Suprapubic skin (tissue), 3 donors: ENCODE results near the gene MAP1LC3B.

ENCODE experiments used
- POLR2A ChIP-seq, 2 donors: fragments of 450-650 bp; IDR thresholded peaks; one replicate each; pipeline ENCODE4 v1.6.1; 2017; ENCODE audit warnings: antibody characterized with exemption in 2 of 2, mild to moderate bottlenecking in 2 of 2, moderate library complexity in 2 of 2
- TF ChIP-seq, protein P1 (sequence below), 2 donors: fragments of 200-600 bp in 1 of 2; fragments of 450-650 bp in 1 of 2; sonication (generic) in 1 of 2; IDR thresholded peaks; one replicate each; pipeline ENCODE4 v1.5.1; 2016 to 2019; ENCODE audit warnings: antibody characterized with exemption in 2 of 2, mild to moderate bottlenecking in 1 of 2, moderate library complexity in 1 of 2

DNA sequence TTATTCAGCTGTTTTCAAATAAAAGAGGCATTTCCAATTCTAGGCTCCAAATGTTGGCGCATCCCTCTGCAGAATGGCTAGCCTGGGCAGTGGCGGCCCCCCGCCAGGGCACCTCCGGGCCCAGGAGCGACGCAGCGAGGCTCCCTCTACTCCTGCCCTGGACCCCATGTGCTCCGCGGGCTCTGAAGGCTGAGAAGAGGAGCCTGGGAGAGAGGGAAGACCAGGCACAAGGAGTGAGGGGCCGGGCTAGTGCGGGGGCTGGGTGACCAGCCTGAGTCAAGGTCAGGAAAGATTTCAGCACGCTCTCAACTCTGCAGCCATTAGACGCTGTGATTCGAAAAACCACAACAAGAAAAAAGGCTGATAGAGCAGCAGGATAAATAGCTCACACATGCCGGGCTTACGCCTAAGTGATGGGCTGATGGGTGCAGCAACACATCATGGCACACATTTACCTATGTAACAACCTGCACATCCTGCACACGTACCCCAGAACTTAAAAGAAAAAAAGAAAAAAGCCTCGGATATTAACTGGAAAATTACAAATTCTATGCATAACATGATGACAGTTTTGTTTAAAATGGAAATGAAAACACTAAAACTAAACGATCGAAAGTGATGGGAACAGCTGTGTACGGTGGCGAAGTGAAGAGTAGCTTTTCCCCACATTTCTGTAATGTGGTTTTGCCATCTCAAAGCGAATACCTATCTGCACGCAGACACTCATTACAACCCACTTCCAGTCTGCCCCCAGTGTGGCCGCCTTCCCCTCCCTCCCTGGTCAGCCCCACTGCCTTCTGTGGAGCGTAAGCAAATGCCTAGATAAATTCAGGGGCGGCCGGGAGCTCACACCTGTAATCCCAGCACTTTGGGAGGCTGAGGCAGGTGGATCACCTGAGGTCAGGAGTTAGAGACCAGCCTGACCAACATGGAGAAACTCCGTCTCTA lies 44.4 kb downstream of the MAP1LC3B start:
- TF ChIP-seq POLR2A (IDR thresholded peaks at IDR 0.05) = no peak
- TF ChIP-seq, protein P1, sequence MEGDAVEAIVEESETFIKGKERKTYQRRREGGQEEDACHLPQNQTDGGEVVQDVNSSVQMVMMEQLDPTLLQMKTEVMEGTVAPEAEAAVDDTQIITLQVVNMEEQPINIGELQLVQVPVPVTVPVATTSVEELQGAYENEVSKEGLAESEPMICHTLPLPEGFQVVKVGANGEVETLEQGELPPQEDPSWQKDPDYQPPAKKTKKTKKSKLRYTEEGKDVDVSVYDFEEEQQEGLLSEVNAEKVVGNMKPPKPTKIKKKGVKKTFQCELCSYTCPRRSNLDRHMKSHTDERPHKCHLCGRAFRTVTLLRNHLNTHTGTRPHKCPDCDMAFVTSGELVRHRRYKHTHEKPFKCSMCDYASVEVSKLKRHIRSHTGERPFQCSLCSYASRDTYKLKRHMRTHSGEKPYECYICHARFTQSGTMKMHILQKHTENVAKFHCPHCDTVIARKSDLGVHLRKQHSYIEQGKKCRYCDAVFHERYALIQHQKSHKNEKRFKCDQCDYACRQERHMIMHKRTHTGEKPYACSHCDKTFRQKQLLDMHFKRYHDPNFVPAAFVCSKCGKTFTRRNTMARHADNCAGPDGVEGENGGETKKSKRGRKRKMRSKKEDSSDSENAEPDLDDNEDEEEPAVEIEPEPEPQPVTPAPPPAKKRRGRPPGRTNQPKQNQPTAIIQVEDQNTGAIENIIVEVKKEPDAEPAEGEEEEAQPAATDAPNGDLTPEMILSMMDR (IDR thresholded peaks at IDR 0.05) = no peak
